GM18507 (cell line): ENCODE data around the gene COL8A2.

ENCODE experiments used
- DNase-seq: peaks from one replicate; pipeline ENCODE4 v3.0.0; 2011; ENCODE audit warnings: low read depth; ENCODE audit not compliant: insufficient read length; ENCODE audit errors: extremely low spot score
- FAIRE-seq: peaks from 2 replicates; lab custom pipeline; 2011; peaks lifted over from hg19 to GRCh38; lab: Jason Lieb, UNC

COL8A2 gene

DNA sequence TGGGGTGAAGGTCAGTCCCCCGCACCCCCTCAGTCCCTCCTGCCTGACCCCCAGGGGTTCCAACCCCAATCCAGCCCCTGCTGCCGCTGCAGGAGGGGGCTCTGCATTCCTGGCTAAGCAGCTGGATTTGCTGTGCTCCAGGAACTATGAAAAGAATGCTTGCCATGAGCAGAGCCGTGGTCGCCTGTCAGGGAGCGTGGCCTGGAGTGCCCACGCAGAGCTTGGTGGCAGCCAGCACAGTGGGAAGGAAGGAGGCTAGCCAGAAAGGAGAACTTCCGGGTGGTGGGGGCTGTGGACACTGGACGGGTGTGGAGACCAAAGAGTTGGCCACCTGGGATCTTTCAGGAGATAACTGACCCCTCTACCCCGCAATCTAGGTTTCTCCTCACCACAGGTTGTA is 5.6 kb downstream of the COL8A2 start:
- DNase-seq (no peak), FAIRE-seq (no peak)

DNA sequence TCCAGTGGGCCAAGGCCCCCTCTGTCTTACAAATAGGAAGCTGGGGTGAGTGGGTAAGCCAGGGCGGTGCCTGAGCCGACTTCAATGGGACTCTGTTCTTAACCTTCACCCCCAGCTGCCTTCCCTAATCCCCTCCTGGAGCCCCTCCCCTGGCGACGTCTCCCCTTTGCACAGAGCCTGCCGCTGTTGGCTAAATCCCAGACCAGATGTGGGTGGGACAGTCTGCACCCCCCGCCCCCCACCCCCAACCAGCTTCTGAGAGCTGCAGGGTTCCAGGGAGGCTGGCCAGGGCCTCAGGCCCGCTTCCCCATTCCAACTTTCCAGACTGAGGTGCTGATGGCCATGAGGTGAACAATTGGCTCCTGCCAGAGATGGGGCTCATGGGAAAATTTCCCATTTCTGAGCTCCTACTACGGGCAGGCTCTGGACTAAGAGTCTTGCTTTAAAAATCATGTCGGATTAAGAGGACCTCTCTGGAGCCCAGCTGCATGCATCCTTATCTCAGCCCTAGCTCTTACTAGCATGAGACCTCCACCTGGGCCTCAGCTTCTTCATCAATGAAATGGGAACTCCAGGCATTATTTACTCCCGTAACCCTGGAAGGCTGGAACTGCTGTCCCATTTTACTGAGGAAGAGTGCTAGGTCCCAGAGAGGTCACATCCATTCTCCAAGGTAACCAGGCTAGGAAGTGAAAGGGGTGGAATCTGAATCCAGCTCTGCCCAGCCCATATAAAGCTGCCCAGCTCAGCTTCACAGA is 6.4 kb downstream of the COL8A2 start:
- FAIRE-seq (no peak), DNase-seq (no peak)

DNA sequence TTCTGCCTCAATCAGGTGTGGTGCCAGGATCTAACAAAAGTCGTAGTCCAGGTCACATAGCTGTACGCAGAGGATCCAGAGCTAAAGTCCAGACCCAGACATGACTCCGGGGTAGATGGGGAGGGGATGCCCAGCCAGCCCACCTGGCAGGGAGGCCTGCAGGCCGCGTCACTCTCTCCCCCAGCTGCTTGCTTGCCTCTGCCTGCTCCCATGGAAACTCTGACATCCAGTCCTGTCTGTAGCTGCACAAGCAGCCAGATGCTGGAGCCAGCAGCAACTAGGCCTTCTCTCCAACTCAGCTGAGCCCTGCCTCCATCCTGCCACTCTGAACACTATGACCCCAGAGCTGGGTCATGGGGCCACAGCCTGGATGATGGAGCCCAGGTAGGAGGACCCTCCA is 8.1 kb downstream of the COL8A2 start:
- DNase-seq (no peak), FAIRE-seq (no peak)

DNA sequence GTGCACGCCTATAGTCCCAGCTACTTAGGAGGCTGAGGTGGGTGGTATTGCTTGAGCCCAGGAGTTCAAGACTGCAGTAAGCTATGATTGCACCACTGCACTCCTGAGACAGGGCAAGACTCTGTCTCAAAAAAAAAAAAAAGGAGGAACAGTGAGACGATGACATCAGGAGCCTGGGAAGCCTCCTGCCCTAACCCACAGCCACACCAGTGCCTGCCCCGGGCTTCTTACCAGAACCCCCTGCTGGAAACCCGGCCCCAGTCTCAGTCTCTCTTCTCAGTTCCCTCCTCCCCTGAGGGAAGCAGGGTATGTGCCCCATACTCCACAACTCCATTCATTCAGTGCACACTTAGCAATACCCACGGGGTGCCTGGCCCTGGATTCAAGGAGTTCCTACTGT is 9.1 kb downstream of the COL8A2 start:
- DNase-seq (no peak), FAIRE-seq (no peak)

DNA sequence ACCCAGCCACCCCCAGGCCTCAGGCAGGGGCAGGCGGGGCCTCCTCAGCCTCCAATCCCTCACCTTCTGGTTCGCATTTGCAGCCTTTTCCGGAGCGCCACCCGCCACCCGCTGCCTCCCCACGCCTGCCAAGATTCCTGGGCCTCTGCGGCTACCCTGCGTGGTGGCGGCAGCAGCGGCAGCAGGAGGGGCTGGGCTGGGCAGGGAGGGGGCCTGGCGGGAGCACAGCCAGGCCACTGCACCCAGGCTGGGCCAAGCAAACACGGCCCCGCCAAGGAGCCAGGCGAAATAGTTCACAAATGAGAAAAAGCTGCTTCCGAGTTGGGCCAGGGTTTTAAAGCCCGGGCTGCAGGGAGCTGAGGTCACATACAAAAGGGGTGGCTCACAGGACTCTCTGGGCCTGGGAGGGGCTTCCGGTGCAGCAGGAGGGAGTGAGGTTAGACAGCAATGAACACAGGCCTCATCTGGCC is 9.8 kb downstream of the COL8A2 start:
- no peak for DNase-seq

DNA sequence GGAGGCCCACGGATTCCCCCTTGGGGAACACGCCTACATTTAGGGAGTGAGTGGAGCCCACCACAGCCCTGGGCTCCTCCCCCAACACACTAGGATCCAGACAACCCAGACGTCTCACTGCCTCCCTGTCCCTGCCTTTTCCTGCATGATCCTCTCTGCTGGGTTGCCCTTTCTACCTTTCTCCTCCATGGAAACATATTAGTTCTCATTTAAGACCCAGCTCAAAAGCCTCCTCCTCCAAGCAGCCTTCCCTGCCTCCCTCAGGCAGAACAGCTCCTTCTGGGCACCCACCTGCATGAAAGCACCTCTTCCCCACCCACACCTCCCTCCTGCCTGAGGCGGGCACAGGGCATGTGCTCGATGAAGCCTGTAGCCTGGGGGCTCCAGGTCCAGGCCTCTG is 10.7 kb downstream of the COL8A2 start:
- DNase-seq = no peak
- FAIRE-seq = no peak

More for the DNA sequence above, 9.8 kb downstream of the COL8A2 start:
- no peak for FAIRE-seq

DNA sequence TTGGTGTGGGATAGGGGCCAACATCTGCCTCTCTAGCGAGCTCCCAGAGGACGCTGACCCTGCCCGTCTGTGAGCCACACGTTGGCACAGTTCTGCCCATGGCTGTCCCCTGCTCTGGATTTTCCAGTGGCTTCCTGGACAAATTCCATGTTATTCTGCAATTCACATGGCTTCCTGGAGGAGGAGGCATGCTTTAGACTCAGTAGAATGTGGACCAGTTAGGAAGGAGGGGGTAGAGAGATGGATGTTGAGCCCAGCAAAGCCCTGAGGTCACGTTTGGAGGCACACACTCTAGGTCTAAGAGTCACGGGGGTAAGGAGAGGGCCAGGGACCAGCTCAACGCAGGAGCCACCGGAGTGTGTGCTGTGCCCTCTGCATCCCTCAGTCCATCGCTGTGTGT is 12.2 kb downstream of the COL8A2 start:
- no peak for FAIRE-seq
- no peak for DNase-seq

DNA sequence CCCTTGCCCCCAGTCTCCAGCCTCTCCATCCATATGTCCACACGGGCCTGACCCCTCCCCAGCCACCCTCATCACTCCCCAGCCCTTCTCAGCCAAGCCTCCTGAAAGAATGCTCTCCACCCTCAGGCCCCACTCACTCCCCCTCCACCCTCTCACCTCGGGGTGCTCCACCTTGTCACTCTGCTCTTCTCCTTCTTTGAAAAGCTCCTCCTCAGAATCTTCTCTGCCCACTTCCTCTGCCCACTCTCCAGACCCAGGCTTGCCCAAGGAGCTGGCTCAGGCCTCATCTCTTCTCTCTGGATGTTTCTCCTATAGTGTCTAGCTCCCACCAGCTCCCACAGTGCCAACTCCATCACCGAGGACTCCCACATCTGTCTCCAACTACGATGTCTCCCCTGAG is 13.9 kb downstream of the COL8A2 start:
- DNase-seq (no peak), FAIRE-seq (no peak)

DNA sequence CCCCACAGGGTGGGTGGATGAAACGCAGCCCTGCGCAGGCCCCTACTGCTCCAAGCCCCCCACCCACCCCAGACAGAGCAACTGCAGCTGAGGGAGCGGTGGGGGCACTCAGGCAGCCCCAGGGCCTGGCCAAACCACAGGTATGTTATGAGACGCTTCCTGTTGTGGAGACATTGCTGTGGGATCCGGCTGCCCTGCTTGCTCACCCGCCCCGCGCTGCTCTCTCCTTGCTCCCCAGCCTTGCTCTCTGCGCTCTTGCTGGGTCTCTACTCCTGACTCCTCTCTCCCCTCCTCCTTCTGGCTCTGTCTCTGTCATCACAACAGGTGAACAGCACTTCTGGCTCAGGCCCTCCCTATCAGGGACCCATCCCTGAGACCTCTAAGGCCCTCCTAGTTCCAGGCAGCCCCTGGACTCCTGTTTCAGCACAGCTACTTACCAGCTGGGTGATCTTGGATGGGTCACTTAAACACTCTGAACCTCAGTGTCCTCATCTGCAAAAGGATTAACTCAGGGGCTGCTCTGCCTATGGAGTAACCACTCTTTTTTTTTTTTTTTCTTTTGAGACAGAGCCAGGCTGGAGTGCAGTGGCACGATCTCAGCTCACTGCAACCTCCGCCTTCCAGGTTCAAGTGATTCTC is 15.9 kb downstream of the COL8A2 start:
- FAIRE-seq (no peak), DNase-seq (no peak)

DNA sequence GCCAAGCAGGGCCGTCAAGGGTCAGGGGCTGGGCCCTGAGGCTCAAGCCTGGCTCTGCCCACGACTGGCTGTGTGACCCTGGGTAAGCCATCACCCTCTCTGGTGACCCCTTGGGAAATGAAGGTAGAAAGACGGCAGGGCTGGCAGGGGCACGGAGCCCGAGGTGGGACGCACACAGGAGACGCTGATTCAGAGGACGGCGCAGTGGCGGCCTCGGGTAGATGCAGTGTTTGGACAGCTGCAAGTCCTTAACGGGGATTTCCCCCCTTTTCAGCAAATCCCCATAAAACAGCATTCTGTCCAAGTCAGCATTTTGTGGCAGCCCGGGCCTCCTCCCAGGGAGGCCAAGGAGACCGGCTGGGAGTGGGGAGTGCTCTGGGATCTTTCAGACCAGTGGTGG is 16.7 kb downstream of the COL8A2 start:
- DNase-seq (no peak), FAIRE-seq (no peak)

DNA sequence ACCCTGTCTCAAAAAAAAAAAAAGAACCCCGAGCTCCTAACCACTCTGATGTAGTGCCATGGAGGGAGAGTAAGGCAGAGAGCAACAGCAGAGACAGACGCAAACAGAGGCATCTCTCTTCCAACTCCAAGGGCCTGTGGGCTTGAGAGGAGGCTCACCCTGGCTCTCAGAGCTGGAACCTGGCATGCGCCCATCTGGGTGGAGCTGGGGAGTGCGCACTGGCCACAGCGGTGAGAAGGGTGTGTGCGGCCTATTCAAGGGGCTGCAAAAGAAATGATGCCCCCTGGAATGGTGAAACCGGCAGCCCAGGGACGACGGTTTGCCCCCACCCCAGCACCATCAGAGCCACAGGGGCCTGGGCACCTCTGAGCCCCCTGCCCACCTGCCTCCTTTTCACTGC is 17.6 kb downstream of the COL8A2 start:
- DNase-seq (no peak), FAIRE-seq (no peak)

DNA sequence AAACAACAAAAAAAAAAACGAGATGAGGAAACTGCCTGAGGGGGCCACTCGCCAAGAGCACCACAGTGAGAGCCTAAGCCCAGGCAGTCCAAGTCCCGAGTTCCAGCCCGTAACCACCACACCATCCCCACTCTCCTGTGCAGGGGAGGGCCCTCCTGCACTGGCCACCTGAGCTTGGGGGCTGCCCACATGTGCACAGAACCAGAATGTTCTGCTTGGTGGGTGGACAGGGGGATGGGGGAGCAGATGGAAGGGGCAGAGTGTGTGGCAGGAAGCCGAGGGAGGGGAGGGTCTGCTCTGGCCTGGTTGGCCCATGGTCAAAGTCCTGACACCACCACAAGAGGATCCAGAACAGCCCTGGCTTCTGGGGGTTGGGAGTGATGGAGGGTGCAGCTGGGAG is 18.8 kb downstream of the COL8A2 start:
- no peak for FAIRE-seq
- DNase-seq = no peak

DNA sequence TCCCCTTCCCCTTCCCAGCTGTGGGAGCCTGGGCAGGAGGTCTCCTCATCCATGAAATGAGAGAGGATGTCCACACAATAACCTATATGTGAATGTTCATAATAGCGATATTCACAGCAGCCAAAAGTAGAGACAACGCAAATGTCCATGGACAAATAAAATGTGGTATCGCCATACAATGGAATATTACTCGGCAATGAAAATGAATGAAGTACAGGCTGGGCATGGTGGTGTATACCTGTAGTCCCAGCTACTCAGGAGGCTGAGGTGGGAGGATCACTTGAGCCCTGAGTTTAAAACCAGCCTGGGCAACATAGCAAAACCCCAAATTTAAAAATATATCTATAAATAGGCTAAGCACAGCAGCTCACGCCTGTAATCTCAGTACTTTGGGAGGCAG is 23.5 kb downstream of the COL8A2 start:
- DNase-seq (no peak), FAIRE-seq (no peak)

DNA sequence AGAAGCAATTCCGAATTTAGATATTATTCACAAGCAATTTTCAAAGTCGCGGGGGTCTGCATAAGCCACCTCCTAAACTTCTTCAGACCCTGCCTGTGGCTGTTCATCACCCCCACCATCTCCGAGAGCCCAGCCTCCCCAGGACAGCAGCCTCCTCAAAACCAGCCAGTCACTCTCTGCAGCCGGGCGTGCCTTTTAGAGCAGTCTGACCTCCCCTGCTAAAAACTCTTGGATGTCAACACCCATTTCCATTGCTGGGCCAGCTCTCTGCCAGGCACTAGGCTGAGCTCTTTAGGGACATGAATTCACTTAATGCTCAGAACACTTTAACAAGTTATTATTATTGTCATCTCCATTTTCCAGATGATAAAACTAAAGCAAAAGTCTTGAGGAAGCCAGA is 24.6 kb downstream of the COL8A2 start:
- FAIRE-seq (no peak), DNase-seq (no peak)

DNA sequence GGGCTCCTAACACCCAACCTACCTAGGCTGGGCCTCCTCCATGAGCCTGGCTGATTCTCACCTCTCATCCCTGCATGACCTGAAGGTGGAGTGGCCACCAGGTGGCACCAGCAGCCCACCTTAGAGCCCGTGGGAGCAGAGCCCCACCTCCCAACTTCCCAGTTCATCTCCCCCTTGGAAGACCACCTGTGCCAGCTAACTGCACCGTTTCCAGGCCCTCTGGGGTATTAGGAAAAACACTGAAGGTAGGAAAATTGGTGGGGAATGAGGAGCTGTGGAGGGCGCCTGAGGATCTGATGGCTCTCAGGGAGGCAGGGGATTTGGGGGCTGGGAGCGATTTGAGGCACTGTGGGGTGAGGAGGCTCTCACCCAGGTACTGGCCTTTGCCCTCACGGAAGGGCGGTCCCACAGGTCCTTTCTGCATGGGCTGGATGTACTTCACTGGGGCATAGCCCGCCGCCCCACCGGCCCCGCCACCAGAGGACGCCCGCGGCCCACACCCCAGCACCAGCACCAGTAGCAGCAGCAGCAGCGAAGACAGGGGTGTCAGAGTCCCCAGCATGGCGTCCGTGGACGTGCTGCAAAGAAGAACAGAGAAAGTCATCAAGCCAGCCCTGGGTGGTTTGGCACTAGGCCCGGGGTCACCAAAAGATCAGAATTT is 25.2 kb downstream of the COL8A2 start:
- FAIRE-seq (peak; percentile 96), DNase-seq (peak; percentile 75)

DNA sequence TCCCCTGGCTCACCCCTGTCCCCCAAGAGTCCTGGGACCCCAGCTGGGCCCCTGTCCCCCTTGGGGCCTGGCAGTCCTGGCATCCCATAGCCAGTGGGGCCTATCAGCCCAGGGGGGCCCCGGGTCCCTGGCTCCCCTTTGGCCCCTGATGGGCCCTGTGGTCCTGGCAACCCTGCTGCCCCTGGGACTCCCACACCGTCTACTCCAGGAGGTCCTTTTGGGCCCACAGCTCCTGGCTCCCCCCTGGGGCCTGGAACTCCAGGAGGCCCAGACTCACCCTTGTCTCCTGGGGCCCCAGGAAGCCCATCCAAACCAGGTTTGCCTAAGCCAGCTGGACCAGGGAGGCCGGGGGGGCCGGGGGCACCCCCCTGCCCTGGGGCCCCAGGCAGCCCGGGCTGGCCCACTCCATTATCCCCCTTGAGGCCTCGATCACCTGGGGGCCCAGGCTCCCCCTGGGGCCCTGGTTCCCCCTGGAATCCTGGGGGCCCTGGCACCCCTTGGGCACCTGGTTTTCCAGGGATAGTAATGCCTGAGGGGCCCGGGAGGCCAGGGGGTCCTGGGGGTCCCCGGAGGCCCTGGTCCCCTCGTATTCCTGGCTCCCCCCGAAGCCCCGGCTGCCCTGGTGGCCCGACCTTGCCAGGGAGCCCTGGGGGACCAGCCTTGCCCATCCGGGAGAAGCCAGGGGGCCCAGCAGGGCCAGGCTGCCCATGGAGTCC is 26.2 kb downstream of the COL8A2 start:
- FAIRE-seq (no peak), DNase-seq (no peak)

DNA sequence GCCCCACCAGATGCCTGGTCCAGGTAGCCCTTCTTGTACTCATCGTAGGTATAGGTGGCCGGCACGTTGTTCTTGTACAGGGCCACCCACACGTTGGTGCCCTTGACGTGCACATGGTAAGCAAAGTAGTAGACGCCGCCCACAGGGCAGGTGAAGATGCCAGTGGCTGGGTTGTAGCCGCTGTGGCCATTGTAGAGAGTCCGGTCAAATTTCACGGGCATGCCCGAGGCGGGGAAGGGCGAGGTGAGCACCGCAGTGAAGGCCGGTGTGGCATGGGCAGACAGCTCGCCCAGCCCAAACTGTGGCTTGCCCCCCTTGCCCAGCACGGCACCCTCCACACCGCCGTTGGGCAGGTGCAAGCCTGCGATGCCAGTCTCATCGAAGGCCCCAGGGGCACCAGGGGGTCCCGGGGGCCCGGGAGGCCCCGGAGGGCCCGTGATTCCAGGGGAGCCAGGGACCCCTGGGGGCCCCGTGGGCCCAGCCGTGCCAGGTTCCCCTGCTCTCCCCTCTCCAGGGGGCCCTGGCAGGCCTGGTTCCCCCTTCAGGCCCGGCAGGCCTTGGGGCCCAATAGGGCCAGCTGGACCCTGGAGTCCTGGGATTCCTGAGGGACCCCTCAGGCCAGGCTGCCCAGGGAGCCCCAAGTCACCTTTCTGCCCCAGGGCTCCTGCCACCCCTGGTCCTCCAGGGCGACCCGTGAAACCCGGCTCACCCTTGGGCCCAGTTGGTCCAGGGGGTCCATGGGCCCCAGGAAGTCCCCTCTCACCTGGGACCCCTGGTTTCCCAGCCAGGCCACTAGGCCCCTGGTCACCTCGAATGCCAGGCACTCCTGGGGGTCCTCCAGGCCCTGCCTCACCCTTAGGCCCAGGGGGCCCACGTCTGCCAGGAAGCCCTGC is 27.1 kb downstream of the COL8A2 start:
- no peak for FAIRE-seq
- no peak for DNase-seq

DNA sequence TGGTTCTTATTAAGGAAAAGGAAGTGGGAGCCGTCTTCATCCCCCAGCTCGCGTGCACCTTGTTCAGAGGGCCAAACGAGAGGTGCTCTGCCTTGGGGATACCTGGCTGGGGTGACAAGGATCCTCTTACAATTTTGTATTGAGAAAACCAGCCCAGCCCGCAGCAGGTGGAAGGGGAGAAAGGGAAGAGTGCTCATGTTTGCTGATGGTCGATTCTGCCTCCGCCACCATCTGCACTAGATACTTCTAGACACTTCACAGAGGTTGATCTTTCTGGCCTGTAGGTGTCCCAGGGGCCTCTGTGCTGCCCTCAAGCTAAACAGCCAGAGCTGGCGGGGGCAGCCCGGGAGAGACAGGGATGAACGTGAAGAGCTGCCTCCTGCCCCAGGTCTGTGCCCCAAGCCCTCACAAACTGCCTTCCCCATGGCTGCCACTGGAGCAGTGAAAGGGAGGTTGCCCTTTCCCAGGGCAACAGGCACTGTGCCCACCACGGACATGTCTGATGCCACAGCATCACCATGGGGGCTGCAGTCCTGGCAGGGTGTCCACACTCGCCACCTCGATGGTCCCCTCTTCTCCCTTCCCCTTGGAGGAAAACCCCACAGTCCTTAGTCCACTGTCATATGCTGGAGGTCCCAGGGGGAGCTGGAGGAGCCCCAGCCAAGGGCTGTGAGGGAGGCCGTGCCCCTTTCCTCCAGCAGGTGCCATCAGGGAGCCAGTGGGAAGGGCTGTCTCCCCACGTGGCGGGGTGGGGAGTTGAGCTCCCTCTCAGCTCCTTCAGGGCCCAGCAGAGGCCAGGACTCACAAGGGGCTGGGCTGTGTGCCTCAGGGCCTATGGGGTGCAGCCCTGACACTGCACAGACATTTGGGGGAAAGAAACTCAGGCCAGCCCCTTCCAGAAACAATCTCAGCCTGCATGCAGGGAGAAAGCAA is 28.3 kb downstream of the COL8A2 start:
- FAIRE-seq = no peak
- DNase-seq = no peak
